Keratinocyte (primary cell): ENCODE data around the gene BABAM2. TPM values are rescaled to one million over a fixed set of nuclear protein-coding genes. Genes with fewer than 3 reads are reported as not detected.

Experiments
- DNase-seq: peaks from one replicate; pipeline ENCODE4 v3.0.0-alpha.2; 2011; ENCODE audit warnings: low read depth, missing footprints, low spot score
- FAIRE-seq: peaks from 2 replicates; lab custom pipeline; 2011; peaks lifted over from hg19 to GRCh38; lab: Jason Lieb, UNC
- H2AFZ ChIP-seq: 2 replicates; pipeline ENCODE4 v1.6.0; 2012; ENCODE audit warnings: low read length, control low read depth, inconsistent platforms; ENCODE audit not compliant: control insufficient read depth
- H3K27ac ChIP-seq: 2 replicates; pipeline ENCODE4 v1.5.1; 2011; ENCODE audit warnings: low read length; ENCODE audit not compliant: control insufficient read depth, insufficient read depth
- H3K27me3 ChIP-seq: 3 replicates; pipeline ENCODE4 v1.6.0; 2011; ENCODE audit warnings: low read length; ENCODE audit not compliant: control insufficient read depth, insufficient read depth; ENCODE audit errors: extremely low read depth
- H3K36me3 ChIP-seq, 2 experiments: 2 replicates in 1 of 2; 3 replicates in 1 of 2; pipeline ENCODE4 v1.5.1; 2011; ENCODE audit warnings: low read length in 2 of 2, mild to moderate bottlenecking in 1 of 2; ENCODE audit not compliant: control insufficient read depth in 2 of 2, insufficient read depth in 2 of 2; ENCODE audit errors: extremely low read depth in 1 of 2
- H3K4me1 ChIP-seq: 3 replicates; pipeline ENCODE4 v1.5.1; 2011; ENCODE audit warnings: low read length; ENCODE audit not compliant: control insufficient read depth, insufficient read depth; ENCODE audit errors: extremely low read depth
- H3K4me2 ChIP-seq: 3 replicates; pipeline ENCODE4 v1.6.0; 2011; ENCODE audit warnings: low read depth, low read length; ENCODE audit not compliant: control insufficient read depth, insufficient read depth; ENCODE audit errors: extremely low read depth
- H3K4me3 ChIP-seq, 3 experiments: fragments of 200-600 bp in 1 of 3; sonication (generic) in 1 of 3; 2 replicates in 2 of 3; 3 replicates in 1 of 3; pipeline ENCODE4 v1.5.1; 2011 to 2016; ENCODE audit warnings: low read length in 3 of 3, mild to moderate bottlenecking in 3 of 3, control low read depth in 2 of 3, inconsistent platforms in 1 of 3, low read depth in 1 of 3, mixed read lengths in 1 of 3, mixed run types in 1 of 3, moderate library complexity in 1 of 3; ENCODE audit not compliant: control insufficient read depth in 2 of 3, insufficient read depth in 2 of 3; ENCODE audit errors: extremely low read depth in 1 of 3
- H3K79me2 ChIP-seq: 2 replicates; pipeline ENCODE4 v1.6.0; 2012; ENCODE audit warnings: low read length; ENCODE audit not compliant: control insufficient read depth, insufficient read depth
- H3K9ac ChIP-seq: 3 replicates; pipeline ENCODE4 v1.6.0; 2011; ENCODE audit warnings: low read length; ENCODE audit not compliant: control insufficient read depth, insufficient read depth; ENCODE audit errors: extremely low read depth
- H3K9me1 ChIP-seq: 3 replicates; pipeline ENCODE4 v1.6.0; 2011; ENCODE audit warnings: low read length; ENCODE audit not compliant: control insufficient read depth, insufficient read depth; ENCODE audit errors: extremely low read depth
- H3K9me3 ChIP-seq: 2 replicates; pipeline ENCODE4 v1.5.1; 2012; ENCODE audit warnings: low read depth, low read length; ENCODE audit not compliant: control insufficient read depth
- H4K20me1 ChIP-seq: 3 replicates; pipeline ENCODE4 v1.6.0; 2011; ENCODE audit warnings: low read length; ENCODE audit not compliant: control insufficient read depth, insufficient read depth; ENCODE audit errors: extremely low read depth
- CTCF ChIP-seq, 3 experiments: IDR thresholded peaks in 1 of 3; conservative IDR thresholded peaks in 1 of 3; optimal IDR thresholded peaks in 1 of 3; 2 replicates in 2 of 3; 3 replicates in 1 of 3; pipeline versions ENCODE3 to v1.5.1; 2011; ENCODE audit warnings: low read length in 3 of 3, mild to moderate bottlenecking in 3 of 3, moderate library complexity in 2 of 3, control low read depth in 1 of 3, inconsistent platforms in 1 of 3; ENCODE audit not compliant: insufficient read depth in 2 of 3; ENCODE audit errors: extremely low read depth in 1 of 3
- EZH2 ChIP-seq: IDR thresholded peaks from one replicate; pipeline ENCODE4 v1.6.1; 2012; ENCODE audit warnings: inconsistent platforms, mild to moderate bottlenecking, low read length, moderate library complexity
- dilution Hi-C: fragments of 300-500 bp; cut with MboI; formaldehyde crosslinking; loops from one replicate; pipeline ENCODE4 v1.7.0; 2020; ENCODE audit warnings: low sequenced_read_pairs; ENCODE audit not compliant: extremely low pct_ligation_motif_present
- polyA plus RNA-seq, 5 experiments: library from polyadenylated mRNA; depleted of rRNA in 3 of 5; stranded (reverse) in 3 of 5; stranded (forward) in 1 of 5; unstranded in 1 of 5; fragments of >200 nt; gene quantifications; 1 replicate in 1 of 5; 2 replicates in 3 of 5; 3 replicates in 1 of 5; pipeline versions ENCODE4 v1.2.1 to v1.2.3, GENCODE V29; 2011 to 2012; ENCODE audit warnings: missing spikeins in 2 of 5, low read depth in 1 of 5, low replicate concordance in 1 of 5

BABAM2 gene
- polyA plus RNA-seq, 1 donor (not counting 4 experiments of a cell fraction or from before 2014, with no cell fraction given), result 29.8 TPM

DNA sequence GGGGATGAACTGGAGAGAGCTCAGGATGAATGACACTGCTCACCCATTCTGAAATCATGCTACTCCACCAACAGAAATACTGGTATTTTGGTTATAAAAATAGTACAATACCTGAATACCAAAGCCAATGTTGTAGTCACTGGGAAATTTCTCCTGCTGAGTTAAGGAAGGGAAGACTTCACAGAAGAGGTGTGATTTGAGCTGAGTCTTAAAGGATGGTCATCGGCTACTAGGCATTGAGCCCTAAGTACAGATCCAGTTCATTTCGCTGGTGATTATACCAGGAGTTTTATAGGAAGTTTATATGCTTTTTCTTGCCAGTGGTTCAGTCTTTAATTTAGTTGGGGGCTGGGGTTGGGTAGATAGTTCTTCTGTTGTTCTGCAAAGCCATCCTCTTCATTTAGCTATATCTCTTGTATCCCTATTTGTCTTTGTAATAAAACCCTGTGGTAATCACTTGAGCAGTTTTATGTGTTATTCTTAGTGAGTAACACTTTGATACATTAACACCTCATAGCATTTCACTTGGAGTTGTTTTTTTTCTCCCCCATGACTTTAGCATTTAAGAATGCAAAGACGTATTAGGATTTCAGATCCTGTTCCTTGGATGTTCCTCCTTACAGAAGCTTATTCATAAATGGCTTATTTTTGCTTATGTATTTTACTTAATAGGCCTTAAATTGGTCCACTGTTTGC is 262.2 kb downstream of the BABAM2 start:
- Histone ChIP-seq H3K4me1 (peaks cover 18% of the 10 kb centered on the region), H3K27me3 (no peaks in the 10 kb centered on the region), H3K4me2 (peak overlapping the region; percentile 36), H2AFZ (no peak overlapping the region), H3K9me3 (no peaks in the 10 kb centered on the region), H3K9ac (no peak overlapping the region), H3K27ac (no peak overlapping the region), H3K79me2 (no peaks in the 10 kb centered on the region), H3K4me3 (no peak overlapping the region), H3K36me3 (peaks cover 0 to 3% of the 10 kb centered on the region in 2 experiments), H3K9me1 (no peaks in the 10 kb centered on the region), H4K20me1 (no peaks in the 10 kb centered on the region)
- FAIRE-seq (peak; percentile 74), DNase-seq (no peak)
- TF ChIP-seq EZH2 (no peak), CTCF (optimal IDR thresholded peaks at IDR 0.05 in 1 of 3, IDR thresholded peaks at IDR 0.05 in 1 of 3, conservative IDR thresholded peaks at IDR 0.05 in 1 of 3; ENCODE audit: extremely low read depth in 1 of 3, insufficient read depth in 2 of 3, low read length in 3 of 3) (no peak)
- dilution Hi-C loops, result no loop called here

GRCh38 chr2:28153851-28154250 is 263.3 kb downstream of the BABAM2 start:
- Histone ChIP-seq H3K4me3 (no peak overlapping the region), H3K4me2 (no peak overlapping the region), H2AFZ (no peak overlapping the region), H3K27me3 (no peaks in the 10 kb centered on the region), H3K9me1 (no peaks in the 10 kb centered on the region), H3K27ac (no peak overlapping the region), H3K79me2 (no peaks in the 10 kb centered on the region), H3K4me1 (peaks cover 18% of the 10 kb centered on the region), H4K20me1 (no peaks in the 10 kb centered on the region), H3K36me3 (peaks cover 0 to 3% of the 10 kb centered on the region in 2 experiments), H3K9ac (no peak overlapping the region), H3K9me3 (no peaks in the 10 kb centered on the region)
- FAIRE-seq, result peak; percentile 46
- TF ChIP-seq EZH2, result no peak
- TF ChIP-seq CTCF (optimal IDR thresholded peaks at IDR 0.05 in 1 of 3, IDR thresholded peaks at IDR 0.05 in 1 of 3, conservative IDR thresholded peaks at IDR 0.05 in 1 of 3; ENCODE audit: extremely low read depth in 1 of 3, insufficient read depth in 2 of 3, low read length in 3 of 3), result no peak
- DNase-seq, result no peak
- dilution Hi-C loops, result no loop called here
